NOMO-1 (cell line): ENCODE measurements around the gene CDK5.

ENCODE experiments used
- DNase-seq, 2 experiments: peaks; one replicate each; lab custom pipeline; 2025; ENCODE audit not compliant: unreplicated experiment in 2 of 2; lab: John Stamatoyannopoulos, UW

CDK5 gene

DNA sequence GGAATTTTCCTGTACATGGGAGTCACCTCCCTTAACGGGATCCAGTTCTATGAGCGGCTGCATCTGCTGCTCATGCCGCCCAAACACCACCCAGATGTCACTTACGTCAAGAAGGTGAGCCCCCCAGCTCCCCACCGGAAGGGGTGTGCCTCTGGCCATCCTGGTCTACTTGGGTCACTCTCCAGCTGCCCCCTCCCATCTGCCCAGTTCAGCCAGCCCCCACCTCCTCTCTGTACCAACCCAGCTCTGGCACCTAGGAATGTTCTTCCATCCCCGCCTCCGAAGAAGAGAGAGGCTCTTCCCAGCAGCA lies 17.9 kb upstream of the CDK5 start:
- DNase-seq: no peak

DNA sequence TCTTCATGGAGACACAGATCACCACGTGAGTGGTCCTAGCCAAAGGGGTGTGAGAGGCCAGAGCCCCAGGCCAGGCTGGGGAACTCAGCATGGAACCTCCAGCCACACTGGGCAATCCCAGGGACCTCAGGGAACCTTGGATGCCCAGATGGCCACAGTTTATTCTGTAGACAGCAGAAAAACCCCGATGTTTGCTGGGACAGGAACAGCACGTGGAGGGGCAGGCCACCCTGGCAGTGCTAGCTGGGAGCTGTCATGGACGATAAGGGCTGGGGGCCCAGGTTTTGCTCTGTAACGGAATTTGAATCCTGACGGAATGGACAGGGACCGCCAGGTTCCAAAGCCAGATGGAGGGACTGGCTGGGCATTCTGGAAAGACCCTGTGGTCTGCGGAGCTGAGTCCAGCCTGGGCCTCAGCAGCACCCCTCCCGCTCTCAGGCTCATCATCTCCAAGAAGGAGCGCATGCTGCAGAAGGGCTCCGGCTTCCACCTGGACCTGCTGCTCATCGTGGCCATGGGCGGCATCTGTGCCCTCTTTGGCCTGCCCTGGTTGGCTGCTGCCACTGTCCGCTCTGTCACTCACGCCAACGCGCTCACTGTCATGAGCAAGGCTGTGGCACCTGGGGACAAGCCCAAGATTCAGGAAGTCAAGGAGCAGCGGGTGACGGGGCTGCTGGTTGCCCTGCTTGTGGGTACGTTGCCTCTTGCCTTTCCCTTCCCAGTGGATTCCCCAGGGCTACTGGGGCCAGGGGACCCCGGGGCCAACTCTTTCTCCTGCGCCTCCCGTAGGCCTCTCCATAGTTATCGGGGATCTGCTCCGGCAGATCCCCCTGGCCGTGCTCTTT lies 17.3 kb upstream of the CDK5 start:
- no peak for DNase-seq

DNA sequence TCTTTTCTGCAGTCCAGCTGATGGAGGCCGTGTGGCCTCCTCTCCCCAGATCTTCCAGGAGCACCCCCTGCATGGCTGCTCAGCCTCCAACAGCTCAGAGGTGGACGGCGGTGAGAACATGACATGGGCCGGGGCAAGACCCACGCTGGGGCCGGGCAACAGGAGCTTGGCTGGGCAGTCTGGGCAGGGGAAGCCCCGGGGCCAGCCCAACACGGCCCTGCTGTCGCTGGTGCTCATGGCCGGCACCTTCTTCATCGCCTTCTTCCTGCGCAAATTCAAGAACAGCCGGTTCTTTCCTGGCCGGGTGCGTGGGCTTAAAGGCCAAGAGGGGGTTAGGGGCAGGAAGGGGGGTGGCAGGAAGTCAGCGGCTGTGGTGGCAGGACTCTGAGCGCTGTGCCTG lies 16.3 kb upstream of the CDK5 start:
- no peak for DNase-seq

DNA sequence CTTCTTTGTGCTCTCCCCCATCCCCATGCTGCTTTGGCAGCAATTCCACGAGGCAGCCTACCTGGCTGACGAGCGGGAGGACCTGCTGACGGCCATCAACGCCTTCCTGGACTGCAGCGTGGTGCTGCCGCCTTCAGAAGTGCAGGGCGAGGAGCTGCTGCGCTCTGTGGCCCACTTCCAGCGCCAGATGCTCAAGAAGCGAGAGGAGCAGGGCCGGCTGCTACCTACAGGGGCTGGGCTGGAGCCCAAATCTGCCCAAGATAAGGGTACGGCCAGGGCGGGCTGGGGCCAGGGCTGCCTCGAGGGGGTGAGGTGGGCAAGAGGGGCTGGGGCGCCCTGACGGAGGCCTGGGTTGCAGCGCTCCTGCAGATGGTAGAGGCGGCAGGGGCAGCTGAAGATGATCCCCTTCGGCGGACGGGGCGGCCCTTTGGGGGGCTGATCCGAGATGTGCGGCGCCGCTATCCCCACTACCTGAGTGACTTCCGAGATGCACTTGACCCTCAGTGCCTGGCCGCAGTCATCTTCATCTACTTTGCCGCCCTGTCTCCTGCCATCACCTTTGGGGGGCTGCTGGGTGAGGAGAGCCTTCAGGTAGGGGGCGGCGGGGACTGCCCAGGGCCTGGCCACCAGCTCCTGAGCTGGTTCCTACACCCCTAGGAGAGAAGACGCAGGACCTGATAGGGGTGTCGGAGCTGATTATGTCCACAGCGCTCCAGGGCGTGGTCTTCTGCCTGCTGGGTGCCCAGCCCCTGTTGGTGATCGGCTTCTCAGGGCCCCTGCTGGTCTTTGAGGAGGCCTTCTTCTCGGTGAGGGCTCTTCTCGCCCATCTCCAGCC lies 13.6 kb upstream of the CDK5 start:
- DNase-seq: no peak

DNA sequence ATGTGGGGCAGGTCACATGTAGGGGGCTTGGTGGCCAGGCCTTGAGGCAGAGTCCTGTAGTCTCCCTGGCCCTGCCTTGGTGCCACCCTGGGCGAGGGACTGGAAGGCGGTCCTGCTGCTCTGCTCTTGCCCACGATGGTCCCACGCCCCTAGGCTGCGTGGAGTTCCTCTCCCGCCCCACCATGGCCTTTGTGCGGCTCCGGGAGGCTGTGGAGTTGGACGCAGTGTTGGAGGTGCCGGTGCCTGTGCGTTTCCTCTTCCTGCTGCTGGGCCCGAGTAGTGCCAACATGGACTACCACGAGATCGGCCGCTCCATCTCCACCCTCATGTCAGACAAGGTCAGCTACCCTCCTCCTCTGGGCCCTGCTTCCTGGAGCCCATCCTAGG lies 12.9 kb upstream of the CDK5 start:
- DNase-seq: no peak

DNA sequence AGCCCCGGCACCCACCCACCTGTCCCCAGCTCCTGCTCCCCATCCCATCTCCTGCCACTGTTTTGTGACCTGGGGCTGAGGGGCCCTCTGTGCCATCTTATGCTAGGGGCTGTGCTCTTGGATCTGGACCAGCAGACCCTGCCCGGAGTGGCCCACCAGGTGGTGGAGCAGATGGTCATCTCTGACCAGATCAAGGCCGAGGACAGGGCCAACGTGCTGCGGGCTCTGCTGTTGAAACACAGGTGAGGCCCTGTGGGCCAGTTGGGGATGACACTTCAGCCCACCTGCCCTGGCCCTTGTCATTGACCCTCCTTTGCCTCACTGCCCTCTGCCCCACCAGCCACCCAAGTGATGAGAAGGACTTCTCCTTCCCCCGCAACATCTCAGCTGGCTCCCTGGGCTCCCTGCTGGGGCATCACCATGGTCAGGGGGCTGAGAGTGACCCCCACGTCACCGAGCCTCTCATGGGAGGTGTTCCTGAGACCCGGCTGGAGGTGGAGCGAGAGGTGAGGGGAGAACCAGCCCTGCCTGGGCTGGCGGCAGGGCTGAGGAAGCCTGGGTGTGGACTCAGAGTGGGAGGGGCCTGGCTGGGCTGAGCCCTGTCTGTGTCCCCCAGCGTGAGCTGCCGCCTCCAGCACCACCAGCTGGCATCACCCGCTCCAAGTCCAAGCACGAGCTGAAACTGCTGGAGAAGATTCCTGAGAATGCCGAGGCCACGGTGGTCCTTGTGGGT lies 12.3 kb upstream of the CDK5 start:
- DNase-seq: no peak

DNA sequence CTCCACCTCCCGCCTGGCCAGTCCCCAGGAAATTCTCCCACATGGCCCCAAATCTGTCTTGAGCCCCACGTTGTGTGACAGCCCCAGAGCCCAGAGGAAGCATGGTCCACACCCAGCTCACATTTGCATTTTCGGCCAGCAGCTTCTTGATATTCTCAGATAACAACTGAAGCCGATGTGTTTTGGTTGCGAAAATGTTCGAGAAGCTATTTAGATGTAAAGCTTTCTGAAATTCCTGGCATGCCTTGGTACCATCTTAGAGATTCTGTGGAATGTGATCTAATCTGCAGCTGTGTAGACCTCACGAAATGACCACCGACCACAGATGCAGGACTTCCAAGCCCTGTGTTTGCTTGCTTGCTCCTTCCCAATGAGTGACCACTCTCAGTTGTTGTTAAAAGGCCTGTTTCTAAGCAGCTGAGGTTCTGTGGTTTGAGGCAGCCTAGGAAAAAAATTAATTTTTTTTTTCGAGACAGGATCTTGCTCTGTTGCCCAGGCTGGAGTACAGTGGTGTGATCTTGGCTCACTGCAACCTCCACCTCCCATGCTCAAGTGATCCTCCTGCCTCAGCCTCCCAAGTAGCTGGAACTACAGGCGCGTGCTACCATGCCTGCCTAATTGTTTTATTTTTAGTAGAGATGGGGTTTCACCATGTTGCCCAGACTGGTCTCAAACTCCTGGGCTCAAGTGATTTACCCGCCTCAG lies 10.5 kb upstream of the CDK5 start:
- no peak for DNase-seq

DNA sequence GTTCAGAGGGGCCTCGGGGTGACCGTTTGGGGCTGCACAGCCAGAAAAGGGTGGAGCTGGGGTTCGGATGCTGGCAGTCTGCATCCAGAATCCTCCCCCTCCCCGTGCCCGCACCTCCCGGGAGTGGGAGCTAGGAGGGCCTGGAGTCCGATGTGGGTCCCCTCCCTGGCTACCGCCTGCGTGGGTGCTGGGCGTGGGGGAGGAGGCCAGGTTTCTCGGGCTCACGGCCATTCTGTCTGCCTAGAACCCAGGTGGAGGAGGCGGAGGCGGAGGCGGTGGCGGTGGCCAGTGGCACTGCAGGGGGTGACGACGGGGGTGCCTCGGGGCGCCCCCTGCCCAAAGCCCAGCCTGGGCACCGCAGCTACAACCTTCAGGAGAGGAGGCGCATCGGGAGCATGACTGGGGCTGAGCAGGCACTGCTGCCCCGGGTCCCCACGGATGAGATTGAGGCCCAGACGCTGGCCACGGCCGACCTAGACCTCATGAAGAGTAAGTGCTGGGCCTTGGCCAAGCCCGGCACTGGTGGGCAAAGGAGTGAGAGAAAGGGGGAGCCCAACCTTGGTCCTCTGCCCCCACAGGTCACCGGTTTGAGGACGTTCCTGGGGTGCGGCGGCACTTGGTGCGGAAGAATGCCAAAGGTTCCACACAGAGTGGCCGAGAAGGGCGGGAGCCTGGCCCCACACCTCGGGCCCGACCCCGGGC lies 8.7 kb upstream of the CDK5 start:
- no peak for DNase-seq

DNA sequence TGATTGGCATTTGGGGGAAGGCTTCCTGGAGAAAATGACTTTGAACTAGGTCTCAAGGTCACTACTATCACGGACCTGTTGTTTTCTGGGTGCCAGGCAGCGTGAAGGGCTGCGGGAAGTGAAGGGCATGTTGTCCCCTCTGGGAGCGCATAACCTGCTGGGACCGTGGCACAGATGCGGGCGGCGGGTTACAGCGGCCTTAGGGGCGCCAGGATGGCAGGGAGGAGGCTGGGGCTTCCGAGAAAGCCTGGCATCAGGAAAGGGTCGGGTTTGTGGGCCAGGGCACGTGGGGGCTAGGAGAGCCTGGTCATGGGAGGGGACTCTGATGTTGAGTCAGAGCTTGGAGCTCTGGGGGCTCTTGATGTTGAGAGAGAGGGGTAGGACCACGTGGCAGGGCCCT lies 7.8 kb upstream of the CDK5 start:
- no peak for DNase-seq

DNA sequence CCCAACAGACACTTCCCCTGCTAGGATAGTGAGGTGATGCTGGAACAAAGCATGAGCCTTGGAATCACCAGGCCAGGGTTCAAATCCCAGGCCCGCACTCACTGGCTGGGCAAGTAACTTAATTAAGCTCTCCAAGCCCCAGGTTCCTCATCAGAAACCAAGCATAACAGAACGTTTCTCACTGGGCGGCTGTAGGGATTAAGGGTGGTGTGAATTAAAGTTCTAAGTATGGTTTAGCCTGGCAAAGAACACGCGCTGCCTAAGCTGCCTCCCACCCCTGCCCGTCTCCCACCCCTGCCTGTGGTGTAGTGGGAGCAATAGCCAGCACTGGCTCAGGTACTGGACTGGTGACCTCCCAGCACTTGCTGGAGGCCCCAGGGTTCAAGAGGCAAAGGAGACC lies 7.3 kb upstream of the CDK5 start:
- no peak for DNase-seq

DNA sequence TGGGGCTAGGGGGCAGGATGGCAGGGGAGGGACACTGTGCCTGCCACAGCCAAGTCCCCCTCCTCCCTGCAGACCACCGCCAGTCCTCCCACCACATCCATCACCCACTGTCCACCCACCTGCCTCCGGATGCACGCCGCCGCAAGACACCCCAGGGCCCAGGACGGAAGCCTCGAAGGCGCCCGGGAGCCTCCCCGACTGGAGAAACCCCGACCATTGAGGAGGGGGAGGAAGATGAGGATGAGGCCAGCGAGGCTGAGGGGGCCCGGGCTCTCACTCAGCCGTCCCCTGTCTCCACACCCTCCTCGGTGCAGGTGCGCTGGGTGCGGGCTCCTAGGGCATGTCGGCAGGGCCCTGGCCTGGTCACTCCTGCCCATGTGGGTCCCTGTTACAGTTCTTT lies 6.8 kb upstream of the CDK5 start:
- no peak for DNase-seq

DNA sequence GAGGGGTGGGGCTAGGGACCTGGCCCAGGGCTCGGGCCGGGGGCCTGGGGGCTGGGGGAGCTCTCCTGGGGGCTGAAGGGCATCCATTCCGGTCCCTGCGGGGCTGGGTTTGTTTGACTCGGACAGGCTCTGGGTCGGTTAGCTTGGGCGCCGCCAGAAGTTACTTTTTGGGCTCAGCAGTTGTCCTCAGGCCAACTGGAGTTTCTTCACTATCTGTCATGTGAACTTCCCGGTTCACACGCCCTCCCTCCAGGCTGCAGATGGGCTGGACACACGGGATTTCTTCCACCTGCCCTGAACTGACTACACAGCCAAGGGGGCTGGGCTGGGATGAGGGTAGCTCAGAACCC lies 5.5 kb upstream of the CDK5 start:
- DNase-seq: no peak

DNA sequence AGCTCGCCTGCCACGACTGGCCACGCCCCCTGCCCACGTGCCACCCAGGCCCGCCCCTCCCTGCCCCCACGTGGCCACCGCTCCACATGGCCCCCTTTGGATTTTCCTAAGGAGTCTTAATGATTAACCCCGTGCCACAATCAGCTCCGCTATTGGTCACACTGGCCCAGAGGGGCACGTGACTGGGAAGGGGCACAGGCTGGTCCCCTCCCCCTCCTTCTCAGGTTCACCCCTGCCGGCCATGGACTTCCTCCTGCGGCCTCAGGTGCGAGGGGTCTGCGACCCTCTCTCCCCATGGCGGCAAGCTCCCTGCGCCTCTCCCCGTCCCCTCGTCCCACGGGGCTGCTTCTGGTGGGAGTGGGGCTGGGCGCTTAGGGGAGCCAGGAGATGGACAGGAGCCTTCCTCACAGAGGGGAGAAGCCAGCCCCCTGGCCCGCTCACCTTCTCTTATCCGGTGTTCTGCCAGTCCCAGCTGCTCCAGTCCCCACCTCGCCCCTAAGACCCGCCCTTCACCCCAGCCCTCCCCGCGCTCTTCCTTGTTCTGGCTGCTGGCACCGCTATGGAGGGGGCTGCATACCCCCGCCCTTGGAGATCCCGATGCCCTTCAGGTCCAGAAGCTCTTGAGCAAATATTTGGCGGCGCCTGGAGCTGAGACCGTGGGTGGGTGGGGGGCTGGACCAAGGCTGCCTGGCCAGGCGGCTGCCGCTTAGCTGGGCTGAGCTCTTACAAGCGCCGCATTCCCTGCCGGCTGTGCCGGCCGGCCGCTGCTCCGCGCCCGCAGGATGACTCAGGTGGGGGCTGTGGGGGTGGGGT lies 4.9 kb upstream of the CDK5 start:
- no peak for DNase-seq

DNA sequence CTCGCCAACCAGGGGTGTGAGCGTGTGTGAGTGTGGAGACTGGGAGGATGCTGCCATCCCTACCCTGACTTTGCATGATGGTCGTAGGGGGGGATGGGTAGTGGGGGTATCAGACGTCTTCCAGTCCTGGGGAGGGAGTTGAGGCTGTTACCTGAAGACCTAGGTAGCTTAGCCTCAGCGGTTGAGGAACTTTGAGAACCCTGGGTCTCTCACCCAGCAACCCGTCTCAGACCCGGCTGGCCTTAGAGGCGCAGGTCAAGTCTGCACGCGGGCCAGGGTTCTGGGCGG lies 4.4 kb upstream of the CDK5 start:
- no peak for DNase-seq

DNA sequence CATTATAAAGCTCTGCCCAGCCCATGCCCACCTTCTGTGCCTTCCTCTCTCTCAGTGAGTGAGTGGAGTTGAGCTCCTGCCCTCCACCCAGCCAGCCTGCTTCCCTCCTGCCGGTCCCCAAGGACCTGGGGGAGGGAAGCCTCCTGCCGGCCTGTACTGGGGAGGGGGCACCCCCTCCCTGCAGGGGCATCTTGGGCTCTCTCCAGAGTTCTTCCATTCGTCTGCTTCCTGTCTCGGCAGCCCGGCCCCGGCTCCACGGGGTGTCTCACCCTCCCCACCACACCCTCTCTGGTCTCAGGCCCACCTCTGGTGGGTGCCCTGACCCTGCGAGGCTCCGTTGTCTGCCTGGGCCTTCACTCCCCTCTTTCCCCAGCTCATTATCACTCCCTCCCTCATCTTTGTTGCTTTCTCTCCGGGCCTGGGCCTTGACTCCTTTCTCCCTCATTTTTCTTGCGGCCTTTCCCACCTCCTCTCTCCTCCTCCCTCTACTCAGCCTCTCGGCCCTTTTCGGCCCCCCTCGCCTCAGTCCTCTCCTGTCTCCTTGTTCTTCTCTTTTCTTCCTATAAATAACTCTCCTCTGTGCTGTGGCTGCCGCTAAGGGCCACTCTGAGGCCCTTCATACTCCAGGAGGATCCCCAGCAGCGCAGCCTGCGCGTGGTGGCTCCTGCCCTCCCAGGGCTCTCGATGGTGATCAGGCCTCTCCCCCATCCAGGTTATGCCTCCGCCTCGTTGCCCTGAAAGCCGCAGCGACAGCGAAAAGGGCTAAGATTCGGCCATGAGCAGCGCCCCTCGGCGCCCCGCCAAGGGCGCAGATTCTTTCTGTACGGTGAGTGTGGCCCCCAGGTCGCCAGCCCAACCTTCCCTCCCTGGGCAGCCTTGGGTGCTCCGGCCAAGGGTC lies 3.8 kb upstream of the CDK5 start:
- DNase-seq: no peak

DNA sequence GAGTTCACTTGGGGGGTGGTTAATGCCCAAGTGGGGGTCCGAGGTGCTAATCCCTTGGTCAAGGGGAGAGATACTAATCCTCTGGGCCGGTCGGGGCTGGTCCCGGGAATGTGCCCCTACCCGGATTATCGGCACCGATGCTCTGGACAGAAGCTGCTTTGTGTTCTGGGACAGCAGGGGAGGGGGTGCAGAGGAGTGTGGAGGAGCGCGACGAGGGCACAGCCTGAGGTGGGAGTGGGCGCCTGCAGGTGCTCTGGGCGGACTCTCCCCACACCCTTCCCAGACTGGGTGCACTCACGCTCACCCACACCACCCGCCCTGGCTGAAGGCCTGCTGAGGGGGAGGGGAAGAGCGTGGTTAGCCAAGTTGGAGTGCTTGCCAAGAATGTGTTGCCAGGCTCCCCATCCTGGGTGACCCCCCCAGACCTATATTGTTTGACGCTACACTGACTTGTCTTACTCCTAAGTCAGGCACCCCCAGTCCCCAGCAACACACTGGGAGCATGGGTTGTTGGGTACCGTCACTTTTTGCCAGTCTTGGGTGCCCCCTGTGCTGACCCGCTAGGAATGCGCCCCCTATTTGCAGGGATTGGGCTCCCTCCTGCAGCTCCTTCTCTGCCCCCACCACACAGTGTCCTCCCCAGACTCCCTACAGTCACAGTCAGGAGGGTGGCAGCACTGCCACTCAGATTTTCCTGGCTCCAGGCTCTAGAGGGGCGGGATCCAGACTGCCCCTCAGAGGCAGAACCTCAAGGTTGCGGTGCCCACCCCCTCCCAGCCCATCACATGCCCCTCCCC lies 2.9 kb upstream of the CDK5 start:
- DNase-seq: no peak

DNA sequence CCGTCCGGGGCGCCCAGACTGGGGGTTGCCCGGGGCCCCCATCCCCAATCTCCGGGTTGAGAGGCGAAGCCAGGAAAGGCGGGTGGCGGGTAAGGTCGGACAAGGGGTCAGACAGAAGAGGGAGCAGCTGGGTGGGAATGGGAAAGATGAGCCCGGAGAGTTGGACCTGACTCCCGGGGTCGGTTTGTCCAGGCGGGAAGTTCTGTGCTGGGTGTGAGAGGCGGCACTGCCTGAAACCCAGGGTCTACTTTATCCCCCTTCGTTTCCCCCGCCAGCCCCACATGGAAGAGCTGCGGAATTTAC lies 2.4 kb upstream of the CDK5 start:
- no peak for DNase-seq

DNA sequence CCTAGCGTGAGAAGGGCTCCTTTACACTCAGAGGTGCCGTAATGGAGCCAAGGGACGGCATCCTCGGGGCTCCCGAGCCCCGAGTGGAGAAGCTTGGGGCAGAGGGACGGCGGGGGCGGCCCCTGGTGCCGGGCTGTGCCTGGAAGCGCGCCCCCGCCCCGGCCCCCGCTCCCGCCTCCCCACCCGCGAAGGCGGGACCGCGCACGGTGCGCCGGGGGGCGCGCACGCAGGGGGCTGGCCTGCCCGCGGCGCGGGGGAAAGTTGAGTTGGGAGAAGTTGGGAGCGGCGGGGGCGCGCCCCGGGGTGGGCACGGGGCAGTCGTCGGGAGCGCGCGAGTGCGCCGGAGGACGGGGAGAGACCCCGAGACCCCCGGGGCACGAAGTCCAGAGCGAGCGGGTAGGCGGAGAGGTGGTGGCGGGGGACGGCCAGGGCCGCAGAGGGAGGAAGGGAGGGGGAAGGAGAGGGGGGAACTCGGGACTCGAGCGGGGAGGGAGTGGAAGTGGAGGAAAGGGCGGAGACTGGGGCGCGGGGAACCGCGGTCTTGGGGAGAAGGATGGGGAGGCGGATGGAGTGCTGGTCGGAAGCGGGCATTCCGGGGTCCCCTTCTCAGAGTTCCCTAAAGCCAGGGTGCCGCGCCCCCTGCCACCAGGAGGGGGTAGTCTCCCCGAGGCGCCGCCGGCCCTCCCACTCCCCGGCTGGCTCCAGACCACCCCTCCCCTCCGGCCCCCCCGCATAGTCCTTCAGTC lies 1.8 kb upstream of the CDK5 start, which contains the start of gene SLC4A2:
SLC4A2 (plus strand) TSS at position 223 of the 746 bp plus-strand sequence. CDS start 2,399 bp downstream, outside the sequence.
- DNase-seq: peak; percentile 18 to 37
